NCI-H82 treated with DMSO at 0.1 percent for 48 hours (cell line): ENCODE measurements around the gene GNG7.
"Not testable (repeated sequence)": the region's sequence is repeated elsewhere in the genome, so short reads cannot be mapped to it uniquely, and the experiment has no call there.

Source experiments
- DNase-seq: peaks from one replicate; lab custom pipeline; 2025; ENCODE audit not compliant: unreplicated experiment; lab: John Stamatoyannopoulos, UW

GNG7 gene

GRCh38 chr19:2519482-2519881, 183.0 kb downstream of the GNG7 start:
- DNase-seq = no peak

GRCh38 chr19:2518856-2519255, 183.6 kb downstream of the GNG7 start:
- not testable (repeated sequence) for DNase-seq

- no peak for DNase-seq
Measured at GRCh38 chr19:2517881-2518601, 184.5 kb downstream of the GNG7 start.

- DNase-seq = no peak
Measured at GRCh38 chr19:2516727-2517126, 185.8 kb downstream of the GNG7 start.

- no peak for DNase-seq
Measured at GRCh38 chr19:2514981-2515518, 187.4 kb downstream of the GNG7 start.

- DNase-seq = no peak
Measured at GRCh38 chr19:2512523-2513431, 189.7 kb downstream of the GNG7 start.

- DNase-seq = no peak
Measured at GRCh38 chr19:2511991-2512390, 190.5 kb downstream of the GNG7 start.

GRCh38 chr19:2511570-2511969, 190.9 kb downstream of the GNG7 start:
- DNase-seq = no peak

GRCh38 chr19:2509096-2509495, 193.4 kb downstream of the GNG7 start:
- DNase-seq = no peak

GRCh38 chr19:2507109-2507508, 195.4 kb downstream of the GNG7 start:
- DNase-seq = no peak

GRCh38 chr19:2506656-2507055, 195.8 kb downstream of the GNG7 start:
- DNase-seq = not testable (repeated sequence)

- no peak for DNase-seq
Measured at GRCh38 chr19:2503521-2504109, 198.9 kb downstream of the GNG7 start.

GRCh38 chr19:2500841-2501261, 201.6 kb downstream of the GNG7 start:
- peak; percentile 46 for DNase-seq

- DNase-seq = no peak
Measured at GRCh38 chr19:2500156-2500555, 202.3 kb downstream of the GNG7 start.

- DNase-seq = no peak
Measured at GRCh38 chr19:2497186-2497585, 205.3 kb downstream of the GNG7 start.

GRCh38 chr19:2495651-2496316, 206.7 kb downstream of the GNG7 start:
- no peak for DNase-seq

GRCh38 chr19:2495130-2495641, 207.3 kb downstream of the GNG7 start:
- no peak for DNase-seq

GRCh38 chr19:2494447-2495129, 207.9 kb downstream of the GNG7 start:
- no peak for DNase-seq

- no peak for DNase-seq
Measured at GRCh38 chr19:2494084-2494446, 208.4 kb downstream of the GNG7 start.

GRCh38 chr19:2493448-2493847, 209.0 kb downstream of the GNG7 start:
- not testable (repeated sequence) for DNase-seq
